HepG2 (cell line): ENCODE results near the gene C14orf132. TPM values are rescaled to one million over a fixed set of nuclear protein-coding genes. Genes with fewer than 3 reads are reported as not detected.
A peak's percentile ranks its signal among the peaks of the same experiment; 100 is the strongest.

ENCODE experiments used
- ASH2L ChIP-seq: fragments of 300-600, 200-600 bp; sonication (generic); IDR thresholded peaks from 2 replicates; pipeline ENCODE4 v1.7.0; 2017; ENCODE audit warnings: low read depth, mild to moderate bottlenecking, moderate library complexity, mixed read lengths, low read length; ENCODE audit not compliant: insufficient read length
- CTCF ChIP-seq: sonication (generic); formaldehyde crosslinking; IDR thresholded peaks from 2 replicates; pipeline ENCODE4 v1.5.0; 2020; ENCODE audit warnings: mild to moderate bottlenecking, missing genetic modification reagents, moderate library complexity
- GATAD1 ChIP-seq: IDR thresholded peaks from 2 replicates; pipeline ENCODE4 v1.6.1; 2016; ENCODE audit warnings: missing genetic modification reagents, missing compliant biosample characterization
- IRX3 ChIP-seq: sonication (generic); formaldehyde crosslinking; IDR thresholded peaks from 2 replicates; pipeline ENCODE4 v1.8.1; 2023; ENCODE audit warnings: mild to moderate bottlenecking, low read depth, missing genetic modification reagents, borderline replicate concordance
- PRPF4 ChIP-seq: fragments of 200-400 bp; formaldehyde crosslinking; IDR thresholded peaks from 2 replicates; pipeline ENCODE4 v1.6.1; 2016; ENCODE audit warnings: low read length, low read depth; ENCODE audit not compliant: poor library complexity, severe bottlenecking
- RAD21 ChIP-seq: fragments of 450-650 bp; formaldehyde crosslinking; IDR thresholded peaks from 2 replicates; pipeline ENCODE4 v1.5.0; 2020; ENCODE audit warnings: mild to moderate bottlenecking
- RERE ChIP-seq: IDR thresholded peaks from 2 replicates; pipeline ENCODE4 v1.6.1; 2016; ENCODE audit warnings: low read depth, missing genetic modification reagents, missing compliant biosample characterization
- RNF219 ChIP-seq: sonication (generic); formaldehyde crosslinking; IDR thresholded peaks from 2 replicates; pipeline ENCODE4 v1.5.0; 2020; ENCODE audit warnings: mild to moderate bottlenecking, missing genetic modification reagents
- RORA ChIP-seq: sonication (generic); formaldehyde crosslinking; IDR thresholded peaks from 2 replicates; pipeline ENCODE4 v1.5.0; 2020; ENCODE audit warnings: mild to moderate bottlenecking, missing genetic modification reagents, moderate library complexity
- SMC3 ChIP-seq: IDR thresholded peaks from 2 replicates; pipeline ENCODE4 v1.6.1; 2011; ENCODE audit warnings: low read length, improper control_type of control experiment
- STAG1 ChIP-seq: sonication (generic); formaldehyde crosslinking; IDR thresholded peaks from 2 replicates; pipeline ENCODE4 v1.4.0; 2020; ENCODE audit warnings: missing genetic modification reagents
- SYNCRIP ChIP-seq: fragments of 200-400 bp; formaldehyde crosslinking; IDR thresholded peaks from 2 replicates; pipeline ENCODE4 v1.6.1; 2018; ENCODE audit warnings: mild to moderate bottlenecking, low read depth, low read length; ENCODE audit not compliant: insufficient read depth
- TFAP4 ChIP-seq: sonication (generic); IDR thresholded peaks from 2 replicates; pipeline ENCODE4 v1.6.1; 2016; ENCODE audit warnings: low read depth, borderline replicate concordance
- ZBTB3 ChIP-seq: sonication (generic); formaldehyde crosslinking; IDR thresholded peaks from 2 replicates; pipeline ENCODE4 v1.4.0; 2020; ENCODE audit warnings: low read depth, mild to moderate bottlenecking, moderate library complexity, missing genetic modification reagents, borderline replicate concordance
- ZBTB7B ChIP-seq: sonication (generic); formaldehyde crosslinking; IDR thresholded peaks from 2 replicates; pipeline ENCODE4 v1.4.0; 2020; ENCODE audit warnings: missing genetic modification reagents
- ZNF326 ChIP-seq: sonication (generic); formaldehyde crosslinking; IDR thresholded peaks from 2 replicates; pipeline ENCODE4 v1.4.0; 2020; ENCODE audit warnings: missing genetic modification reagents, borderline replicate concordance
- polyA plus RNA-seq, 8 experiments: library from polyadenylated mRNA; depleted of rRNA in 3 of 8; stranded (reverse) in 7 of 8; unstranded in 1 of 8; fragments of >200 nt; fragmentation: Illumina TruSeq in 4 of 8; extraction: Trizol in 4 of 8; gene quantifications; 2 replicates each; pipeline versions ENCODE4 v1.2.1 to v1.2.3, GENCODE V29; 2011 to 2016; ENCODE audit warnings: low read depth in 4 of 8, missing spikeins in 1 of 8, mixed read lengths in 1 of 8; ENCODE audit not compliant: insufficient read depth in 1 of 8
- total RNA-seq, 5 experiments: library from RNA; depleted of rRNA; stranded (reverse); fragments of >200 nt; fragmentation: Illumina TruSeq; extraction: Trizol; gene quantifications; 2 replicates each; pipeline ENCODE4 v1.2.3, GENCODE V29; 2016; ENCODE audit warnings: low read depth in 1 of 5

The C14orf132 gene
- total and polyA plus RNA-seq, 2 of the 13 experiments (the other 11 are each of a cell fraction or from before 2014, with no cell fraction given), result 0.13 to 0.15 TPM

- TF ChIP-seq RERE (CRISPR knock-in tag) (no peak), CTCF (CRISPR knock-in tag) (peak; percentile 72), ZBTB3 (CRISPR knock-in tag) (no peak), STAG1 (CRISPR knock-in tag) (peak; percentile 78), RNF219 (CRISPR knock-in tag) (no peak), ASH2L (no peak), ZBTB7B (CRISPR knock-in tag) (no peak), PRPF4 (no peak), RAD21 (peak; percentile 69), TFAP4 (no peak), ZNF326 (CRISPR knock-in tag) (no peak), IRX3 (CRISPR knock-in tag) (no peak), SMC3 (peak; percentile 77), GATAD1 (CRISPR knock-in tag) (no peak), RORA (CRISPR knock-in tag) (no peak), SYNCRIP (no peak)
These were observed 45.2 kb upstream of the C14orf132 start (continued) for GRCh38 chr14:95993768-95994592.
